ENCODE results near the gene PTPRC.

The PTPRC gene

GRCh38 chr1:198765416-198765815 lies 126.6 kb downstream of the PTPRC start:
- no peak for TF ChIP-seq FOXP2 (optimal IDR thresholded peaks at IDR 0.05; ENCODE audit: borderline replicate concordance, extremely low read depth, extremely low read length, insufficient read depth)

GRCh38 chr1:198771563-198772153 lies 132.8 kb downstream of the PTPRC start:
- TF ChIP-seq POLR2AphosphoS5 (IDR thresholded peaks at IDR 0.05; ENCODE audit: low read depth, low read length) (no peak), TAF1 (IDR thresholded peaks at IDR 0.05; ENCODE audit: borderline replicate concordance, insufficient read depth, low read length) (no peak), SIN3A (IDR thresholded peaks at IDR 0.05; ENCODE audit: borderline replicate concordance, insufficient read depth, low read length) (no peak), FOXP2 (optimal IDR thresholded peaks at IDR 0.05; ENCODE audit: borderline replicate concordance, extremely low read depth, extremely low read length, insufficient read depth) (no peak)
- TF ChIP-seq, protein P1, sequence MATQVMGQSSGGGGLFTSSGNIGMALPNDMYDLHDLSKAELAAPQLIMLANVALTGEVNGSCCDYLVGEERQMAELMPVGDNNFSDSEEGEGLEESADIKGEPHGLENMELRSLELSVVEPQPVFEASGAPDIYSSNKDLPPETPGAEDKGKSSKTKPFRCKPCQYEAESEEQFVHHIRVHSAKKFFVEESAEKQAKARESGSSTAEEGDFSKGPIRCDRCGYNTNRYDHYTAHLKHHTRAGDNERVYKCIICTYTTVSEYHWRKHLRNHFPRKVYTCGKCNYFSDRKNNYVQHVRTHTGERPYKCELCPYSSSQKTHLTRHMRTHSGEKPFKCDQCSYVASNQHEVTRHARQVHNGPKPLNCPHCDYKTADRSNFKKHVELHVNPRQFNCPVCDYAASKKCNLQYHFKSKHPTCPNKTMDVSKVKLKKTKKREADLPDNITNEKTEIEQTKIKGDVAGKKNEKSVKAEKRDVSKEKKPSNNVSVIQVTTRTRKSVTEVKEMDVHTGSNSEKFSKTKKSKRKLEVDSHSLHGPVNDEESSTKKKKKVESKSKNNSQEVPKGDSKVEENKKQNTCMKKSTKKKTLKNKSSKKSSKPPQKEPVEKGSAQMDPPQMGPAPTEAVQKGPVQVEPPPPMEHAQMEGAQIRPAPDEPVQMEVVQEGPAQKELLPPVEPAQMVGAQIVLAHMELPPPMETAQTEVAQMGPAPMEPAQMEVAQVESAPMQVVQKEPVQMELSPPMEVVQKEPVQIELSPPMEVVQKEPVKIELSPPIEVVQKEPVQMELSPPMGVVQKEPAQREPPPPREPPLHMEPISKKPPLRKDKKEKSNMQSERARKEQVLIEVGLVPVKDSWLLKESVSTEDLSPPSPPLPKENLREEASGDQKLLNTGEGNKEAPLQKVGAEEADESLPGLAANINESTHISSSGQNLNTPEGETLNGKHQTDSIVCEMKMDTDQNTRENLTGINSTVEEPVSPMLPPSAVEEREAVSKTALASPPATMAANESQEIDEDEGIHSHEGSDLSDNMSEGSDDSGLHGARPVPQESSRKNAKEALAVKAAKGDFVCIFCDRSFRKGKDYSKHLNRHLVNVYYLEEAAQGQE (IDR thresholded peaks at IDR 0.05; ENCODE audit: insufficient read depth in 1 of 2, low read depth in 2 of 2, low read length in 2 of 2) = no peak

DNA sequence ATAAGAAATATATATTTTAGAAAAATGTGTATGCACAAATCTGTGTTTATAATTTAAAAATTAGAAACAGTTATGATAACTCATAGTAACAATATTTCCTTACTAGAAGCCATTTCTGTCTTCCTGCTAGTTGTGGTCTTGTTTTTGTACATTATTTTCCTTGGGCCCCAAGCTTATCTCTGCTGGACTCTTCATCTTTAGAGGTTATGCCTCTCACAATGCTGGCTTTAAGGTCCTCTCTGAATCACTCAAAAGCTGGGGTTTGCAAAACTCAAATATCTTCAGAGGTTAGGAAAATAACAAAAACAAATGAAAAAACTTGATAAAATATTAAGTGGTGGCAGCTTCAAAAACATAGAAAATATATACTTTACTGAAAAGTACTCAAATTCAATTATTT lies 133.8 kb downstream of the PTPRC start:
- TF ChIP-seq FOXP2 (optimal IDR thresholded peaks at IDR 0.05; ENCODE audit: borderline replicate concordance, extremely low read depth, extremely low read length, insufficient read depth) (no peak), POLR2AphosphoS5 (IDR thresholded peaks at IDR 0.05; ENCODE audit: low read depth, low read length) (no peak), SIN3A (IDR thresholded peaks at IDR 0.05; ENCODE audit: borderline replicate concordance, insufficient read depth, low read length) (no peak), TAF1 (IDR thresholded peaks at IDR 0.05; ENCODE audit: borderline replicate concordance, insufficient read depth, low read length) (no peak)
- TF ChIP-seq, protein P1 (IDR thresholded peaks at IDR 0.05; ENCODE audit: insufficient read depth in 1 of 2, low read depth in 2 of 2, low read length in 2 of 2) = no peak

- TF ChIP-seq SIN3A (IDR thresholded peaks at IDR 0.05; ENCODE audit: borderline replicate concordance, insufficient read depth, low read length) (no peak), POLR2AphosphoS5 (IDR thresholded peaks at IDR 0.05; ENCODE audit: low read depth, low read length) (no peak), FOXP2 (optimal IDR thresholded peaks at IDR 0.05; ENCODE audit: borderline replicate concordance, extremely low read depth, extremely low read length, insufficient read depth) (no peak), TAF1 (IDR thresholded peaks at IDR 0.05; ENCODE audit: borderline replicate concordance, insufficient read depth, low read length) (no peak)
- TF ChIP-seq, protein P1 (IDR thresholded peaks at IDR 0.05; ENCODE audit: insufficient read depth in 1 of 2, low read depth in 2 of 2, low read length in 2 of 2) = no peak
Measured at GRCh38 chr1:198773030-198773429, 134.2 kb downstream of the PTPRC start.

GRCh38 chr1:198773523-198773922 lies 134.7 kb downstream of the PTPRC start:
- TF ChIP-seq FOXP2 (optimal IDR thresholded peaks at IDR 0.05; ENCODE audit: borderline replicate concordance, extremely low read depth, extremely low read length, insufficient read depth) (no peak), SIN3A (IDR thresholded peaks at IDR 0.05; ENCODE audit: borderline replicate concordance, insufficient read depth, low read length) (no peak)

- TF ChIP-seq, protein P1 (IDR thresholded peaks at IDR 0.05; ENCODE audit: insufficient read depth in 1 of 2, low read depth in 2 of 2, low read length in 2 of 2) = no peak
- no peak for TF ChIP-seq FOXP2 (optimal IDR thresholded peaks at IDR 0.05; ENCODE audit: borderline replicate concordance, extremely low read depth, extremely low read length, insufficient read depth)
- TF ChIP-seq POLR2AphosphoS5 (IDR thresholded peaks at IDR 0.05; ENCODE audit: low read depth, low read length) = no peak
- no peak for TF ChIP-seq SIN3A (IDR thresholded peaks at IDR 0.05; ENCODE audit: borderline replicate concordance, insufficient read depth, low read length)
- no peak for TF ChIP-seq TAF1 (IDR thresholded peaks at IDR 0.05; ENCODE audit: borderline replicate concordance, insufficient read depth, low read length)
Measured at GRCh38 chr1:198774421-198774820, 135.6 kb downstream of the PTPRC start.

Data from PFSK-1 (cell line).